Activated CD8-positive, alpha-beta memory T cell treated with anti-CD3 and anti-CD28 coated beads, Interleukin-2, amount 50 U/mL, for 24 hours (primary cell): ENCODE results near the gene ZNF436.

Source experiments
- DNase-seq: peaks from one replicate; pipeline ENCODE4 v3.0.0-alpha.2; 2020; ENCODE audit errors: extremely low read depth

Gene ZNF436

GRCh38 chr1:23366598-23366997 lies 3.0 kb downstream of the ZNF436 start:
- no peak for DNase-seq

DNA sequence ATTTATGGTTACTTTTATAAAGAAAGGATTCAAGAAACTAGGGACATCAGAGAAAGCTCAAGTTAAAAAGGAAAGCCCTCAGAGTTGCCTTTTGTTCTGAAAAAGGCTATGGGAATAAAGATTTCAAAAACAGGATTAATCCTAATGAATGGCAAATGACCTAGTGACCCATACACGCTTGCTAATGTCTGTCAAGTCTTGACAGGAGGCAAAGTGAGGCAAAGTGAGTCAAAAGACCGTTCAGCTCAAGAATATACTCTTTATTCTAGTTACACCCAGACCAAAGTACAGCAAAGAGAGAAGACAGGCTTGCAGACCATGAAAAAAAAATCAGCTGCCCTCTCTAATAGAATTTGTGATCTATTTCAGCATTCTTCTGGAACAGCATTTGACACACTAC lies 3.5 kb downstream of the ZNF436 start:
- DNase-seq: no peak

DNA sequence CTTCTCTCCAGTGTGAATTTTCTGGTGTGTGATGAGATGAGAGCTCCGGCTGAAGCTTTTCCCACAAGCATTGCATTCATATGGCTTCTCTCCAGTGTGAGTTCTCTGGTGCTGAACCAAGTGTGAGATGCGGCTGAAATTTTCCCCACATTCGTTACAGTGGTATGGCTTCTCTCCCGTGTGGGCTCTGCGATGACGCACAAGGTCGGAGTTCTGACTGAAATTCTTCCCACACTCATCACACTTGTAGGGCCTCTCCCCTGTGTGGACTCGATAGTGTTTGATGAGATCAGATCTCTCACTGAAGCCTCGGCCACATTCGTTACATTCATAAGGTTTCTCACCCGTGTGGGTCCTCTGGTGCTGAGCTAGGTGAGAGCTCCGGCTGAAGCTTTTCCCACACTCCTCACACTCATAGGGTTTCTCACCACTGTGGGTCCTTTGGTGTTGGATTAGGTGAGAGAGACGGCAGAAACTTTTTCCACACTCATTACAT lies 7.4 kb downstream of the ZNF436 start:
- DNase-seq: no peak

GRCh38 chr1:23358310-23358875 lies 11.2 kb downstream of the ZNF436 start:
- no peak for DNase-seq

DNA sequence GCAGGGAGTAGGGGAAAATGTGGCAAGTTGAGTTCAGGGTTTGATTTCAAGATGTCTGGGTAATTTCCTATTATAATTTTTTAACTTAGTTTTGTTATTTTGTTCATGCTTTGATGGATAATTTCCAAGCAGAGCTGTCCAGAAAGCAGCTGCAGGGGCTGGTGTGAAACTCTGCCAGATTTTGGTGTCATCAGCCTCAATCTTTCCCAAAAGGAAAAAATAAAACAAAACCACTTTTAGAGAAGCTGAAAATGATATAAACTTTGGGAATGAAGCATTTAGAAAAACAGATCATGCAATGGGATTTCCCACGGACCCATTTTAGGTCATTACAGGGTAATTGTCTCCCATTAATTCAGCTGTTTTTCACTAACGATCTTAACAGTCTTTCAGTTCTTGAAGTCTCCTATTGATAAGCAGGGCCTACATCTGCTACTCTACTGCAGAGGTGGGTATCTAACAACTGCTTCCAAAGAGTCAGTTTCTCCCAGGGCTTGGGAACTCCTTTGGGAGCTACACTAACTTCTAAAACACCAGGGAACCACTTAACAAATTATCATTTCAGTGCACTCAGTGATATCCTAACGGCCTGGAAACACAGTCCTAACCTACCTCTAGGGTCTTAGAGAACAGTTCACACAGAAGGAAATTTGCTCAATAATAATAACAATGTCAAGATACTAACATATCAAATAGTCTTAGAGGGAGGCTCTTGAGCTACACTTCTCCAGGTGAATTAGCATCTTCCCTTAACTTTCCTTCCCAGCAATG lies 12.3 kb downstream of the ZNF436 start:
- DNase-seq: no peak

DNA sequence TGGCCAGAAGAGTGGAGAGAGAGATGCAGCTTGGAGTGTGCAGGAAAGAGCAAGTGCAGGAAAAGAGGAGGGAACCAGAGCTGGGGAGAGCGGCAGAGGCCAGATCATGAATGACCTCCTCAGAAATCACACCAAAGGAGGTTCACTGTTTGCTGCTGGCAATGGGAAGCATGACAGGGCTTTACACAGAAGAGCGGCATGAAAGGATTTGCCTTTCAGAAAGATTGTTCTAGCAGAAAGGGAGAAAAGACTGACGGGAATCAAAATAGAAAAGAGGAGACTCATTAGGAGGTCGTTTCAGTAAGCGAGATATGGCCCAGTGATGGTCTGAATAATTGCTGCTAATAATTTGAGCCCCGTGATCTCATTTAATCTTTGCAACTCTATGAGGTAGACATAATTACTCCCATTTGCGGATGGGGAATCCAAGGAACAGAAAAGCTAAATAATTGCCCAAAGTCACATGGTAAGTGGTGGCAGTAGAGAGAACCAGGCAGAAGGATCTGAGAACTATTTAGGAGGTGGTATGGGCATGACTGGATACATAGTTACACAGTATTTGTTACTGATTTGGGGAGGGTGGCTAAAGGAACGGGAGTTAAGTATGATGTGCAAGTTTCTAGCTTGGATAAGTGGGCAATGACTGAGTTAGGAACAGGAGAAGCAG lies 13.0 kb downstream of the ZNF436 start:
- no peak for DNase-seq

GRCh38 chr1:23354245-23354644 lies 15.4 kb downstream of the ZNF436 start:
- no peak for DNase-seq

GRCh38 chr1:23352096-23352695 lies 17.4 kb downstream of the ZNF436 start:
- DNase-seq: no peak

DNA sequence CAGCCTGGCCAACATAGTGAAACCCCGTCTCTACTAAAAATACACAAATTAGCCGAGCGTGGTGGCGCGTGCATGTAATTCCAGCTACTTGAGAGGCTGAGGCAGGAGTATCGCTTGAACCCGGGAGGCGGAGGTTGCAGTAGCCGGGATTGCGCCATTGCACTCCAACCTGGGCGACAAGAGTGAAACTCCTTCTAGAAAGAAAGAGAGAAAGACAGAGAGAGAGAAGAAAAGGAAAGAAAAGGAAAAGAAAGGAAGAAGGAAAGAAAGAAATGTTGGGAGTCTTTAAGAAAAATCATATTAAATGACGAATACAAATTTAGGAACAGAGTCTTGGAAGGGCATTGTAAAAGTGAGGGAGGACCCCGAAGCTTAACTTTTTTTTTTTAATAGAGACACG lies 23.7 kb downstream of the ZNF436 start:
- no peak for DNase-seq

GRCh38 chr1:23344987-23345472 lies 24.6 kb downstream of the ZNF436 start:
- no peak for DNase-seq

GRCh38 chr1:23344111-23344986 lies 25.3 kb downstream of the ZNF436 start, which contains the start of gene HNRNPR:
HNRNPR (minus strand) TSS chr1:23344284; CDS start chr1:23341008, 3,276 bp downstream.
- peak; percentile 99 for DNase-seq

DNA sequence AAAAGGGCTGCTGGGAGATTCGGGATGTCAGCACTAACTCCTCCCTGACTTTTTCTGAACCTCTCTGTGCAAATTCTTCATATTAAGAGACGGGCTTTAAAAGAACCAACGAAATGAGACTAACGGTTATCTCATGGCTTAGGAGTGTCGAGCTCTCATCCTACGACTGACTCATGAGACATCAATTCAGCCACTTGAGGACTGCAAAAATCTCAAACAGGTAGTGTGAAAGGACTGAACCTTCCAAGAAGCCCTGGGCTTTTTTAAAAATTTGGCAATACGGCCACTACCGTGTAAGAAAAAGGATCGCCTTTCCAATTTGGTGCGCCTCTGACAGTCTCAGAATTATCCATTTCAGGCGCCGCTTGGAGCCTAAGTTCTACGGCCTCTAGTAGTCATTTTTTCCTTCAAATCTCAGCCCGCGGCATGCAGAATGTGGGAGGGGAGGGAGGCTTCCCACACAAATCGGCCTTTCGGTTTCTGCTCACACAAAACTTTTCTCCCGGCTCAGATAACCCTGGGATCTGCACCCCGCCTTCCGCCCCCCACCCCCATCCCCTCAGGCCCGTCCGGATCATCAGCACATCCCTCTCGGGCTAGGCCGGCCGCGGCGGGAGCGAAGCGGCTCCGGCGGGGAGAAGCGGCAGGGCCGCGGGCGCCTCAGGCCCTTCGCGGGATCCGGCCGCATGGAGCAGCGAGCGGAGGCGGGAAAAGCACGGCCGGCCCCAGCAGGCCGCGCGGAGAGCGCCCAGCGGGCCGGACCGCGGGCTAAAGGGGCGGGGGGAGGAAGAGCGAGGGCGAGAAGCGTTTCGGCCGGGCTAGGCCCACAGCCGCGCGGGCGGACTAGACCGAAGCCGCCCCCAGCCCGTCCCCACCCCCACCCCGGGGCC lies 26.2 kb downstream of the ZNF436 start:
- DNase-seq: no peak

- DNase-seq: no peak
These were observed 27.5 kb downstream of the ZNF436 start for GRCh38 chr1:23341931-23342692.

DNA sequence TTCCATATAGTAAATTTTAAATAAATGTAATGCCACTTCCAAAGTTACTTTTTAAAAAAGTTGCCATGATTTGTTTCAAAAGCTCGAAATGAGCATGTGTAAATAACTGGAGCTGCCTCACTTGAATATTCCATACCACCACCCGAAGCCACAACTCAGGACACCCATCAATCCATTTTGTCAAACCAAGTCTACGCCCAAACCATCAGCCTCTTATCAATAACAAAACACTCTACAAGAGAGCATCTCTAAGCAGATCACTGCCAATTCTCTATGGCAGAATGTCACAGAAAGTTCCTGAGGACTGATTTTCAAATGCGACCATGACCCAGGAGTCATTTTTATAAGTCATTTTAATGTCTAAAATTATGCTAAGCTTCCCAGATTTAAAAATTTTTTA lies 30.0 kb downstream of the ZNF436 start:
- no peak for DNase-seq

- no peak for DNase-seq
These were observed 31.8 kb downstream of the ZNF436 start for GRCh38 chr1:23337869-23338268.

GRCh38 chr1:23331713-23332112 lies 37.9 kb downstream of the ZNF436 start:
- DNase-seq: no peak

DNA sequence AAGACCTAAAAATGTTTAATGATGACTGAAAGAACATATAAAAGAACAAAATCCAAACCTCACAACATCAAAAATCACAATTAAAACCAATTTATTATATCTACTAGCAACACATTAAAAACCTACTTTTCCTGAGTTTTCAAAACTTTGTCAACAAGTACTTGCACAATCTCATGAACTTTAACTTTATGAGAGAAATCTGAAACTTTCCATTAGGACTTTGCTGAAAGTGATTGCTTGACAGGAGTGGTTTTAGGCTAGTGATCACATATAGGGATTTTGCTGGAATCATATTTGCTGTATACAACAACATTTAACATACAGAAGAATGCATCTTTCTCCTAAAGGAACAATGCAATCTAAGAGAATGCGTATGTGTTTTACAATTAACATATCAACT lies 38.8 kb downstream of the ZNF436 start:
- DNase-seq: no peak

DNA sequence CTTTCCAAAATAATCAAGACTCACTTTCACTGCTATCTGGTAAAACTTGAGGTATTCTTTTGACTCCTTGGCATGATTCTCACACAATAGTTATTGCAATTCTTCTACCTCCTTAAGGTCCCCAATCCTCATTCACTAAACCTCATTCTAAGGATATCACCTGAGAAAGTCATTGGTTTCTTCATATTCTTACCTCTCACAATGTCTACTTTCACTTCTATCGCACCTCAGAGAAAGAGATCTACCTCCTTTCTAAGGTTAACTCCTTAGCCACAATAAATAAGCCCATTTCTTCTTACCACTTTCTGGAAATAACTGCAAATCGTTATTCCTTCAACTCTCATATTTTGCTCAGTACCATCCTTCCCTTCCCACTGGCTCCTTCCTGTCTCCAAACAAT lies 44.2 kb downstream of the ZNF436 start:
- DNase-seq: no peak

- DNase-seq: no peak
These were observed 46.9 kb downstream of the ZNF436 start for GRCh38 chr1:23322770-23323169.
